Mesenchymal stem cell (in vitro differentiated cells and primary cell): ENCODE results near the gene HOXB1.

Source experiments
- DNase-seq: peaks from one replicate; pipeline ENCODE4 v3.0.0-alpha.2; 2013
- H2AFZ ChIP-seq: one replicate; pipeline ENCODE4 v1.6.1; 2013; ENCODE audit warnings: low read depth, mild to moderate bottlenecking, control low read depth, inconsistent platforms, low read length, moderate library complexity
- H2AK5ac ChIP-seq: 2 replicates; pipeline ENCODE4 v1.6.1; 2013; ENCODE audit warnings: low read length, moderate library complexity, mild to moderate bottlenecking, inconsistent platforms; ENCODE audit not compliant: severe bottlenecking
- H2BK120ac ChIP-seq: one replicate; pipeline ENCODE4 v1.6.1; 2013; ENCODE audit warnings: low read depth, mild to moderate bottlenecking, inconsistent platforms, low read length, moderate library complexity
- H2BK12ac ChIP-seq, 2 experiments: one replicate each; pipeline ENCODE4 v1.6.1; 2013; ENCODE audit warnings: inconsistent platforms in 2 of 2, low read length in 2 of 2, mild to moderate bottlenecking in 2 of 2, moderate library complexity in 2 of 2, control low read depth in 1 of 2
- H2BK15ac ChIP-seq: one replicate; pipeline ENCODE4 v1.6.1; 2013; ENCODE audit warnings: mild to moderate bottlenecking, low read depth, inconsistent platforms; ENCODE audit not compliant: poor library complexity, severe bottlenecking
- H2BK5ac ChIP-seq: 2 replicates; pipeline ENCODE4 v1.6.1; 2013; ENCODE audit warnings: low read depth, mild to moderate bottlenecking, low read length, control low read depth, inconsistent platforms; ENCODE audit not compliant: poor library complexity, severe bottlenecking
- H3K14ac ChIP-seq, 2 experiments: one replicate each; pipeline ENCODE4 v1.6.1; 2013; ENCODE audit warnings: inconsistent platforms in 2 of 2, low read length in 2 of 2, control low read depth in 1 of 2, mild to moderate bottlenecking in 1 of 2, moderate library complexity in 1 of 2
- H3K18ac ChIP-seq, 2 experiments: one replicate each; pipeline ENCODE4 v1.6.1; 2013; ENCODE audit warnings: inconsistent platforms in 2 of 2, low read length in 2 of 2, control low read depth in 1 of 2, low read depth in 1 of 2, mild to moderate bottlenecking in 1 of 2
- H3K23ac ChIP-seq, 2 experiments: one replicate each; pipeline ENCODE4 v1.6.1; 2013; ENCODE audit warnings: inconsistent platforms in 2 of 2, low read length in 2 of 2, mild to moderate bottlenecking in 2 of 2, moderate library complexity in 2 of 2, control low read depth in 1 of 2
- H3K27ac ChIP-seq: 2 replicates; pipeline ENCODE4 v1.5.1; 2013; ENCODE audit warnings: mild to moderate bottlenecking, moderate library complexity, low read length, control low read depth, inconsistent platforms; ENCODE audit not compliant: poor library complexity, severe bottlenecking
- H3K27me3 ChIP-seq, 2 experiments: 2 replicates each; pipeline versions ENCODE4 v1.6.1 to v1.7.0; 2013; ENCODE audit warnings: low read length in 2 of 2, mild to moderate bottlenecking in 2 of 2, moderate library complexity in 2 of 2, control low read depth in 1 of 2, inconsistent platforms in 1 of 2; ENCODE audit not compliant: control insufficient read depth in 1 of 2, insufficient read depth in 1 of 2
- H3K36me3 ChIP-seq, 2 experiments: 2 replicates each; pipeline versions ENCODE4 v1.6.1 to v1.7.0; 2013; ENCODE audit warnings: low read length in 2 of 2, control low read depth in 1 of 2, inconsistent platforms in 1 of 2, low read depth in 1 of 2, mild to moderate bottlenecking in 1 of 2; ENCODE audit not compliant: insufficient read depth in 2 of 2, control insufficient read depth in 1 of 2
- H3K4ac ChIP-seq, 2 experiments: one replicate each; pipeline ENCODE4 v1.6.1; 2013; ENCODE audit warnings: inconsistent platforms in 2 of 2, low read length in 2 of 2, mild to moderate bottlenecking in 2 of 2, moderate library complexity in 2 of 2, control low read depth in 1 of 2, low read depth in 1 of 2
- H3K4me1 ChIP-seq: 2 replicates; pipeline ENCODE4 v1.6.1; 2013; ENCODE audit warnings: low read depth, low read length, control low read depth; ENCODE audit not compliant: control insufficient read depth, insufficient read depth
- H3K4me2 ChIP-seq: 2 replicates; pipeline ENCODE4 v1.6.1; 2013; ENCODE audit warnings: low read length, mild to moderate bottlenecking, inconsistent platforms; ENCODE audit not compliant: poor library complexity, severe bottlenecking
- H3K4me3 ChIP-seq, 2 experiments: 2 replicates each; pipeline versions ENCODE4 v1.5.1 to v1.7.0; 2013; ENCODE audit warnings: low read length in 2 of 2, mild to moderate bottlenecking in 2 of 2, control low read depth in 1 of 2, low read depth in 1 of 2; ENCODE audit not compliant: insufficient read depth in 1 of 2
- H3K79me1 ChIP-seq: replicated peaks from 2 replicates; pipeline ENCODE4 v1.6.1; 2013; ENCODE audit warnings: mild to moderate bottlenecking, control low read depth, low read length, inconsistent platforms; ENCODE audit not compliant: poor library complexity, severe bottlenecking
- H3K9ac ChIP-seq: 2 replicates; pipeline ENCODE4 v1.7.0; 2013; ENCODE audit warnings: mild to moderate bottlenecking, low read length, moderate library complexity
- H3K9me3 ChIP-seq: 2 replicates; pipeline ENCODE4 v1.7.0; 2013; ENCODE audit warnings: mild to moderate bottlenecking, low read length; ENCODE audit not compliant: control insufficient read depth
- H4K8ac ChIP-seq: one replicate; pipeline ENCODE4 v1.6.1; 2013; ENCODE audit warnings: inconsistent platforms, mild to moderate bottlenecking, low read length, moderate library complexity
- H4K91ac ChIP-seq: one replicate; pipeline ENCODE4 v1.6.1; 2013; ENCODE audit warnings: mild to moderate bottlenecking, low read length, inconsistent platforms
- WGBS: methylation state at CpG from one replicate; pipeline ENCODE4 v1.1.7; 2013; ENCODE audit warnings: mixed read lengths; 5-methylcytosine and 5-hydroxymethylcytosine counted together

Gene HOXB1

GRCh38 chr17:48503747-48504146 is 27.1 kb downstream of the HOXB1 start:
- H3K9ac ChIP-seq, result no peak overlapping the region
- no peaks in the 10 kb centered on the region for H3K79me1 ChIP-seq
- DNase-seq, result peak; percentile 83
- no peak overlapping the region for H3K27ac ChIP-seq
- no peak overlapping the region for H4K8ac ChIP-seq
- H3K36me3 ChIP-seq, result no peaks in the 10 kb centered on the region
- H3K23ac ChIP-seq, result no peak overlapping the region
- peak overlapping the region in 1 of 2 experiments; percentile 7 for H3K4ac ChIP-seq
- peak overlapping the region; percentile 89 for H2BK15ac ChIP-seq
- H3K14ac ChIP-seq, result no peak overlapping the region
- no peaks in the 10 kb centered on the region for H3K27me3 ChIP-seq
- H2AK5ac ChIP-seq, result no peak overlapping the region
- H3K18ac ChIP-seq, result peak overlapping the region; percentile 72 to 83
- H2BK12ac ChIP-seq, result peak overlapping the region in 1 of 2 experiments; percentile 41
- H3K4me2 ChIP-seq, result no peak overlapping the region
- H4K91ac ChIP-seq, result no peak overlapping the region
- 12% methylated on average over 5 of the region's 5 CpGs for WGBS
- no peaks in the 10 kb centered on the region for H3K9me3 ChIP-seq
- H2BK120ac ChIP-seq, result no peak overlapping the region
- H2AFZ ChIP-seq, result no peak overlapping the region
- H2BK5ac ChIP-seq, result no peak overlapping the region
- H3K4me1 ChIP-seq, result peaks cover 3% of the 10 kb centered on the region
- no peak overlapping the region for H3K4me3 ChIP-seq

DNA sequence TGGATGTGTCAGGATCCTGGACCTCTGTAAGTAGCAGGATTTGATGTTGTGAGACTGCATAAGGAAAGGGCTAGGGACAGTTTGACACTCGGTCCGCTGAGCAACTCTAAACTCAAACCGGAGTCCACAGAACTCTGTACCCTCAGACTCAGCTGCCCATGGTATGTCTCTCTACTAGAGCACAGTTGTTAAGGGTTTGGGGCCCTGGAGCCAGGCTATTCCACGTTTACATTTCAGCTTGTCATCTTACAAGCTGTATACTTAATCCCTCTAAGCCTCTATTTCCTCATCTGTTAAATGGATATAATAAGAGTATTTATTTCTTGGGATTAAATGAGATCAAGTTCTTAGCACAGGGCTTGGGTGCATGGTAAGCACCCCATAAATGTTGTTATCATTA is 27.9 kb downstream of the HOXB1 start:
- Histone ChIP-seq H4K91ac (no peak overlapping the region), H3K18ac (peak overlapping the region; percentile 52 to 64), H3K4me2 (no peak overlapping the region), H2BK120ac (no peak overlapping the region), H2BK5ac (no peak overlapping the region), H4K8ac (no peak overlapping the region), H2BK15ac (no peak overlapping the region), H3K79me1 (no peaks in the 10 kb centered on the region), H2AK5ac (no peak overlapping the region), H3K9me3 (no peaks in the 10 kb centered on the region), H2BK12ac (peak overlapping the region; percentile 49 to 90), H3K9ac (no peak overlapping the region), H3K14ac (no peak overlapping the region), H3K4me3 (no peak overlapping the region), H3K4ac (peak overlapping the region in 1 of 2 experiments; percentile 19), H3K4me1 (peaks cover 3% of the 10 kb centered on the region), H3K36me3 (no peaks in the 10 kb centered on the region), H2AFZ (no peak overlapping the region), H3K27me3 (no peaks in the 10 kb centered on the region), H3K27ac (no peak overlapping the region), H3K23ac (no peak overlapping the region)
- no peak for DNase-seq
- 90% methylated on average over 3 of the region's 4 CpGs for WGBS

DNA sequence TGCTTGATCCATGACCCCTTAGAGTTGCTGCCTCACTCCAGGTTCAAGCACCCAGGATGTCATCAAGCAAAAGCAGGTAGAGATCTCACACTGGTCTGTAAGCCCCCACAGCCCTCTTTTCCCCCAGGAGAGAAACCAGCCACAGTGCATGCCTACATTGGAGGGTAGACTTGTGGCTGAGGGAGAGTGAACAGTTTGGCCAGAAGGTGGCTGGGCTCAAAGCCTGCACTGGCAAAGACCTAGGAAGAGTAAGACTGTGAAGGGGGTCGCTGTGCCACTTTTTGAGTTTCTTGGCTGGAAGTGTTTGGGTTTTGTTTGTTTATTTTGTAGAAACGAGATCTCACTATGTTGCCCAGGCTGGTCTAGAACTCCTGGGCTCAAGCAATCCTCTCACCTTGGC is 28.5 kb downstream of the HOXB1 start:
- Histone ChIP-seq H3K4me3 (no peak overlapping the region), H2BK5ac (no peak overlapping the region), H3K23ac (no peak overlapping the region), H4K8ac (no peak overlapping the region), H3K9ac (no peak overlapping the region), H4K91ac (peak overlapping the region; percentile 14), H2BK15ac (no peak overlapping the region), H3K9me3 (no peaks in the 10 kb centered on the region), H2AK5ac (no peak overlapping the region), H3K79me1 (no peaks in the 10 kb centered on the region), H3K4me1 (peaks cover 3% of the 10 kb centered on the region), H3K4ac (peak overlapping the region in 1 of 2 experiments; percentile 47), H2AFZ (no peak overlapping the region), H2BK12ac (peak overlapping the region; percentile 82 to 96), H3K27me3 (no peaks in the 10 kb centered on the region), H3K36me3 (no peaks in the 10 kb centered on the region), H3K18ac (peak overlapping the region; percentile 37 to 52), H2BK120ac (peak overlapping the region; percentile 57), H3K4me2 (no peak overlapping the region), H3K14ac (peak overlapping the region in 1 of 2 experiments; percentile 51), H3K27ac (no peak overlapping the region)
- WGBS, result 86% methylated on average over 2 of the region's 2 CpGs
- no peak for DNase-seq

DNA sequence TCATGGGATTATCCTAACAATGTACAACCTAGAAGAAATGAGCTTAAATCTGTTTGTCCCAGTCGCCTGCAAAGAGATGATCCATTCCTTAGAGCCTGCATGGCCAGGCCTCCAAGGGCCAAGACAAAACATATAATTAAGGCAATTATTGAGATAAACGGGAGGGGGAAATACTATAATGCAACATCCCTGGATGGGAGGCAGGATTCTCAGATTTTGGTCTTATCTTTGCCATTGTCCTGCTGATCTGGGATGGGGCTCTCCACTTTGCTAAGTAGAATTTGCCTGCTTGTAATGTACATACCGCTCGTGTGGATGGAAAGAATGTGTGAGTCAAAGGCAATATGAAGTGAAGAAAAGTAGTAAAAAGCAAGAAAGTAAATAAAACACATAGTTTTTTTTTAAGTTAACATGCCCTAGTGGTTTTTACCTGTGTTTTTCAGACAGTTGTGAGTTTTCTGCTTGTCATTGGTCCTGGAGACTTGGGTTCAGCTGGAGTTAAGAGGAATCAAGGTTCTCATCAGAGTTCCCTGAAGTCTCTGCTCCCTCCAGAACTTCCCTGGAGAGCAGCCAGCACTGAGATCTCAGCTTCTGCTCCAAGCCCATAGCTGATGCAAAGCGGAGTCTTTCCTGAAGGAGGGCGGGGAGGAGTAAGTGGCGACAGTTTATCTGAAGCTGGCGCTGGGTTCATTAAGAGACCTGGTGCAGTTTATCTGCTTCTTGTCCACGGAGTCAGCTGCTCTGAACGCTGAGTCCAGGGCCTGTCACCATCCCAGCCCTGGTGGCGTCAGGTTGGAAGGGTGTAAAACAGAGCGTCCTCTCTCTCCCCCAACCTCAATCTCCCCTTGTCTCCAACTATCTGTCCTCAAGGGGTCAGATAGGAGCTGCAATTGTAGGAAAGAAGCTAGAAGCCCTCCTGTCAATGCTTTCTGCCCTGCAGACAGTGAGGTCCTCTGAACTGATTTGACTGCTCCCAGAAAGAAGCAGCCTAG is 30.1 kb downstream of the HOXB1 start:
- H3K36me3 ChIP-seq, result no peaks in the 10 kb centered on the region
- peaks cover 3% of the 10 kb centered on the region for H3K4me1 ChIP-seq
- no peaks in the 10 kb centered on the region for H3K27me3 ChIP-seq
- no peak overlapping the region for H3K4me2 ChIP-seq
- H2BK120ac ChIP-seq, result no peak overlapping the region
- peak overlapping the region in 1 of 2 experiments; percentile 85 for H2BK12ac ChIP-seq
- H4K91ac ChIP-seq, result no peak overlapping the region
- no peak overlapping the region for H4K8ac ChIP-seq
- no peak overlapping the region for H2AFZ ChIP-seq
- H3K18ac ChIP-seq, result peak overlapping the region; percentile 54 to 63
- H3K27ac ChIP-seq, result no peak overlapping the region
- H3K9me3 ChIP-seq, result no peaks in the 10 kb centered on the region
- DNase-seq, result peak; percentile 86
- H3K14ac ChIP-seq, result no peak overlapping the region
- H3K4me3 ChIP-seq, result no peak overlapping the region
- H2BK15ac ChIP-seq, result no peak overlapping the region
- peak overlapping the region; percentile 49 for H3K9ac ChIP-seq
- H3K79me1 ChIP-seq, result no peaks in the 10 kb centered on the region
- no peak overlapping the region for H2AK5ac ChIP-seq
- WGBS, result 23% methylated on average over 9 of the region's 12 CpGs
- no peak overlapping the region for H2BK5ac ChIP-seq
- no peak overlapping the region for H3K4ac ChIP-seq
- H3K23ac ChIP-seq, result no peak overlapping the region
